B cell (primary cell): ENCODE measurements around the gene QSOX1. TPM values are rescaled to one million over a fixed set of nuclear protein-coding genes. Genes with fewer than 3 reads are reported as not detected.

ENCODE experiments used
- ATAC-seq: fragments of 200-7000 bp; cut with Tn5 transposase; one replicate; pipeline ENCODE4 v1.10.0; 2021; ENCODE audit warnings: low read depth, mild to moderate bottlenecking, moderate number of reproducible peaks, moderate library complexity
- CTCF ChIA-PET: fragments of 350-600 bp; sonication (Branson Sonifier 250); formaldehyde crosslinking; loops from one replicate; lab custom pipeline; 2021; ENCODE audit warnings: antibody characterized with exemption, inconsistent platforms; lab: Charles Lee
- POLR2A ChIA-PET: fragments of 350-600 bp; sonication (Branson Sonifier 250); formaldehyde crosslinking; loops from one replicate; lab custom pipeline; 2021; ENCODE audit warnings: antibody characterized with exemption; lab: Charles Lee
- DNase-seq: peaks from one replicate; pipeline ENCODE4 v3.0.0; 2013
- H2AFZ ChIP-seq: 2 replicates; pipeline ENCODE4 v1.6.1; 2012; ENCODE audit warnings: mild to moderate bottlenecking, low read depth, low read length; ENCODE audit not compliant: insufficient read depth, poor library complexity, severe bottlenecking
- H3K27ac ChIP-seq, 2 donors: 1 replicate in 1 of 2; 2 replicates in 1 of 2; pipeline ENCODE4 v1.5.1; 2012 to 2013; ENCODE audit warnings: low read length in 2 of 2, mild to moderate bottlenecking in 2 of 2, moderate library complexity in 1 of 2
- H3K27me3 ChIP-seq, 4 experiments: fragments of 200-600 bp in 1 of 4; sonication (generic) in 1 of 4; replicated peaks in 1 of 4; 1 replicate in 2 of 4; 2 replicates in 2 of 4; pipeline versions ENCODE4 v1.6.1 to v1.7.0; 2013 to 2016; ENCODE audit warnings: low read length in 3 of 4, mild to moderate bottlenecking in 2 of 4, mixed read lengths in 1 of 4, moderate library complexity in 1 of 4; ENCODE audit not compliant: insufficient read depth in 4 of 4, control insufficient read depth in 3 of 4; ENCODE audit errors: control extremely low read depth in 1 of 4
- H3K36me3 ChIP-seq, 2 experiments: replicated peaks in 1 of 2; 1 replicate in 1 of 2; 2 replicates in 1 of 2; pipeline versions ENCODE4 v1.6.1 to v1.7.1; 2013; ENCODE audit warnings: low read length in 1 of 2; ENCODE audit not compliant: insufficient read depth in 2 of 2, control insufficient read depth in 1 of 2; ENCODE audit errors: control extremely low read depth in 1 of 2, extremely low read depth in 1 of 2
- H3K4me1 ChIP-seq, 2 donors: fragments of 200-600 bp in 1 of 2; sonication (generic) in 1 of 2; 1 replicate in 1 of 2; 2 replicates in 1 of 2; pipeline versions ENCODE4 v1.5.1 to v1.6.1; 2013 to 2017; ENCODE audit warnings: low read length in 2 of 2; ENCODE audit not compliant: control insufficient read depth in 2 of 2, insufficient read depth in 2 of 2
- H3K4me2 ChIP-seq: replicated peaks from 2 replicates; pipeline ENCODE3; 2012; ENCODE audit warnings: mild to moderate bottlenecking, low read depth, low read length; ENCODE audit not compliant: poor library complexity, severe bottlenecking
- H3K4me3 ChIP-seq, 5 experiments: fragments of 200-600 bp in 1 of 5; sonication (generic) in 1 of 5; 1 replicate in 3 of 5; 2 replicates in 2 of 5; pipeline versions ENCODE4 v1.5.1 to v1.7.0; 2011 to 2016; ENCODE audit warnings: low read length in 4 of 5, mild to moderate bottlenecking in 4 of 5, low read depth in 2 of 5, control low read depth in 1 of 5, moderate library complexity in 1 of 5; ENCODE audit not compliant: insufficient read depth in 1 of 5; ENCODE audit errors: control extremely low read depth in 1 of 5, extremely low read depth in 1 of 5
- H3K79me2 ChIP-seq: fragments of 200-600 bp; sonication (generic); one replicate; pipeline ENCODE4 v1.6.0; 2016; ENCODE audit warnings: low read length; ENCODE audit not compliant: control insufficient read depth, insufficient read depth
- H3K9ac ChIP-seq: fragments of 200-600 bp; sonication (generic); 2 replicates; pipeline ENCODE4 v1.6.1; 2017; ENCODE audit warnings: mild to moderate bottlenecking, low read length, moderate library complexity
- H3K9me3 ChIP-seq, 3 donors: one replicate each; pipeline versions ENCODE4 v1.6.1 to v1.7.1; 2013; ENCODE audit warnings: low read length in 2 of 3; ENCODE audit not compliant: control insufficient read depth in 2 of 3, insufficient read depth in 1 of 3; ENCODE audit errors: control extremely low read depth in 1 of 3
- H4K20me1 ChIP-seq: 2 replicates; pipeline ENCODE4 v1.6.0; 2012; ENCODE audit warnings: mild to moderate bottlenecking, low read length; ENCODE audit not compliant: insufficient read depth, control insufficient read depth, poor library complexity, severe bottlenecking
- H3K27ac Mint-ChIP-seq: one replicate; pipeline ENCODE4 v1.8.0; 2021; ENCODE audit warnings: mixed read lengths
- H3K27me3 Mint-ChIP-seq: one replicate; pipeline ENCODE4 v1.8.0; 2021; ENCODE audit warnings: mixed read lengths
- H3K4me1 Mint-ChIP-seq: one replicate; pipeline ENCODE4 v1.8.0; 2021; ENCODE audit warnings: mixed read lengths
- H3K4me3 Mint-ChIP-seq: one replicate; pipeline ENCODE4 v1.8.0; 2021; ENCODE audit warnings: mixed read lengths
- H3K9me3 Mint-ChIP-seq: one replicate; pipeline ENCODE4 v1.8.0; 2022; ENCODE audit warnings: mixed read lengths; ENCODE audit not compliant: insufficient read depth
- EZH2 ChIP-seq: IDR thresholded peaks from 2 replicates; pipeline ENCODE4 v1.6.1; 2012; ENCODE audit warnings: borderline replicate concordance, low read depth, mild to moderate bottlenecking, moderate library complexity, low read length; ENCODE audit not compliant: insufficient read depth, poor library complexity, severe bottlenecking
- WGBS: methylation state at CpG from one replicate; pipeline ENCODE4 v1.1.5; 2013; ENCODE audit warnings: missing lambda C conversion rate; ENCODE audit not compliant: insufficient coverage; 5-methylcytosine and 5-hydroxymethylcytosine counted together
- intact Hi-C: fragments of 100-400 bp; cut with micrococcal nuclease; formaldehyde crosslinking; loops from one replicate; pipeline ENCODE4 v1.10.0; 2022
- polyA plus RNA-seq: library from polyadenylated mRNA; depleted of rRNA; stranded (reverse); fragments of >200 nt; gene quantifications from 2 replicates; pipeline ENCODE4 v1.2.3, GENCODE V29; 2012
- total RNA-seq, 2 donors: library from RNA; stranded (reverse); fragments of 120-200 nt in 1 of 2; gene quantifications; 1 replicate in 1 of 2; 2 replicates in 1 of 2; pipeline versions ENCODE4 v1.2.3 to v1.2.4, GENCODE V29; 2013 to 2022
- TF ChIP-seq, protein P1 (sequence below): fragments of 200-600 bp; IDR thresholded peaks from one replicate; pipeline ENCODE4 v1.8.0; 2022; ENCODE audit warnings: antibody characterized with exemption, mild to moderate bottlenecking

The QSOX1 gene
- total and polyA plus RNA-seq, 2 donors (not counting 1 experiment from before 2014, with no cell fraction given) = 11.4 to 20.6 TPM

DNA sequence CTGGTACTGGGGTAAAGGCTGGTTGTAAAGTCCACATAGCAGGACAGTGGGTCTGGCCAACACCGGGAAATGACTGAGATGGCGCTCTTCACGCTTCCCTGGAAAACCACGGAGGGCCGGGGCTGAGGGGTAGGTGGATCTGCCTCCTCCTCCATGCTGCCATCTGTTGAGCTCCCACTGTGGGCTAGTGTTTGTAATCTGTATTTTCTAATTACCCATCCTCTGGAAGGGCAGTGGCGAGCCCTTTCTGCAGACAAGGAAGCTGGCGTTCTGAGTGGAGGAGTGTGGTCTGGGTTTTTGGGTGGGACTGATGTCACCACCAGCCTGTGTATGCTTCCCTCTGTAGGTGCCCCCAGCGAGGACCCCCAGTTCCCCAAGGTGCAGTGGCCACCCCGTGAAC lies 41.2 kb downstream of the QSOX1 start:
- H3K27me3 ChIP-seq = no peaks in the 10 kb centered on the region
- intact Hi-C loops = no loop called here
- H3K4me1 ChIP-seq = no peaks in the 10 kb centered on the region
- H3K4me2 ChIP-seq = no peak overlapping the region
- H2AFZ ChIP-seq = no peak overlapping the region
- H3K4me3 ChIP-seq = no peak overlapping the region
- DNase-seq = no peak
- CTCF ChIA-PET = interaction anchor here (2.8 kb wide), 1 partner anchor 17 kb away, joined by 12 read pairs; no protein-coding TSS in a partner anchor
- POLR2A ChIA-PET = no interaction called here
- Mint-ChIP-seq H3K27ac (no peak overlapping the region), H3K9me3 (no peaks in the 10 kb centered on the region), H3K27me3 (no peaks in the 10 kb centered on the region), H3K4me3 (no peak overlapping the region), H3K4me1 (no peaks in the 10 kb centered on the region)
- ATAC-seq = no peak
- WGBS = 84% methylated on average over 4 of the region's 9 CpGs
- H4K20me1 ChIP-seq = no peaks in the 10 kb centered on the region
- TF ChIP-seq, protein P1, sequence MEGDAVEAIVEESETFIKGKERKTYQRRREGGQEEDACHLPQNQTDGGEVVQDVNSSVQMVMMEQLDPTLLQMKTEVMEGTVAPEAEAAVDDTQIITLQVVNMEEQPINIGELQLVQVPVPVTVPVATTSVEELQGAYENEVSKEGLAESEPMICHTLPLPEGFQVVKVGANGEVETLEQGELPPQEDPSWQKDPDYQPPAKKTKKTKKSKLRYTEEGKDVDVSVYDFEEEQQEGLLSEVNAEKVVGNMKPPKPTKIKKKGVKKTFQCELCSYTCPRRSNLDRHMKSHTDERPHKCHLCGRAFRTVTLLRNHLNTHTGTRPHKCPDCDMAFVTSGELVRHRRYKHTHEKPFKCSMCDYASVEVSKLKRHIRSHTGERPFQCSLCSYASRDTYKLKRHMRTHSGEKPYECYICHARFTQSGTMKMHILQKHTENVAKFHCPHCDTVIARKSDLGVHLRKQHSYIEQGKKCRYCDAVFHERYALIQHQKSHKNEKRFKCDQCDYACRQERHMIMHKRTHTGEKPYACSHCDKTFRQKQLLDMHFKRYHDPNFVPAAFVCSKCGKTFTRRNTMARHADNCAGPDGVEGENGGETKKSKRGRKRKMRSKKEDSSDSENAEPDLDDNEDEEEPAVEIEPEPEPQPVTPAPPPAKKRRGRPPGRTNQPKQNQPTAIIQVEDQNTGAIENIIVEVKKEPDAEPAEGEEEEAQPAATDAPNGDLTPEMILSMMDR = no peak
- TF ChIP-seq EZH2 = no peak
- H3K36me3 ChIP-seq = no peaks in the 10 kb centered on the region
- H3K27ac ChIP-seq = no peak overlapping the region
- no peak overlapping the region for H3K9ac ChIP-seq
- H3K9me3 ChIP-seq = no peaks in the 10 kb centered on the region
- no peaks in the 10 kb centered on the region for H3K79me2 ChIP-seq

GRCh38 chr1:180196436-180197003 lies 41.9 kb downstream of the QSOX1 start:
- no peak overlapping the region for H3K4me3 ChIP-seq
- no peak overlapping the region for H3K4me2 ChIP-seq
- Mint-ChIP-seq H3K4me3 (no peak overlapping the region), H3K27me3 (no peaks in the 10 kb centered on the region), H3K4me1 (no peaks in the 10 kb centered on the region), H3K9me3 (no peaks in the 10 kb centered on the region), H3K27ac (no peak overlapping the region)
- H4K20me1 ChIP-seq = no peaks in the 10 kb centered on the region
- TF ChIP-seq EZH2 = no peak
- TF ChIP-seq, protein P1 = no peak
- H3K27me3 ChIP-seq = no peaks in the 10 kb centered on the region
- ATAC-seq = no peak
- WGBS = 95% methylated on average over 17 of the region's 17 CpGs
- ChIA-PET CTCF (interaction anchor here (2.8 kb wide), 1 partner anchor 17 kb away, joined by 12 read pairs; no protein-coding TSS in a partner anchor), POLR2A (no interaction called here)
- no peaks in the 10 kb centered on the region for H3K4me1 ChIP-seq
- intact Hi-C loops = no loop called here
- no peaks in the 10 kb centered on the region for H3K36me3 ChIP-seq
- no peak overlapping the region for H3K9ac ChIP-seq
- H3K27ac ChIP-seq = no peak overlapping the region
- H3K9me3 ChIP-seq = no peaks in the 10 kb centered on the region
- H3K79me2 ChIP-seq = no peaks in the 10 kb centered on the region
- no peak for DNase-seq
- H2AFZ ChIP-seq = no peak overlapping the region
